Measurements from ENCODE around the gene REPIN1. TPM values are rescaled to one million over a fixed set of nuclear protein-coding genes. Genes with fewer than 3 reads are reported as not detected.
A peak's percentile ranks its signal among the peaks of the same experiment; 100 is the strongest.

Gene REPIN1
- total RNA-seq, 4 donors from 2014 or later: 182 to 414 (median 247) TPM

DNA sequence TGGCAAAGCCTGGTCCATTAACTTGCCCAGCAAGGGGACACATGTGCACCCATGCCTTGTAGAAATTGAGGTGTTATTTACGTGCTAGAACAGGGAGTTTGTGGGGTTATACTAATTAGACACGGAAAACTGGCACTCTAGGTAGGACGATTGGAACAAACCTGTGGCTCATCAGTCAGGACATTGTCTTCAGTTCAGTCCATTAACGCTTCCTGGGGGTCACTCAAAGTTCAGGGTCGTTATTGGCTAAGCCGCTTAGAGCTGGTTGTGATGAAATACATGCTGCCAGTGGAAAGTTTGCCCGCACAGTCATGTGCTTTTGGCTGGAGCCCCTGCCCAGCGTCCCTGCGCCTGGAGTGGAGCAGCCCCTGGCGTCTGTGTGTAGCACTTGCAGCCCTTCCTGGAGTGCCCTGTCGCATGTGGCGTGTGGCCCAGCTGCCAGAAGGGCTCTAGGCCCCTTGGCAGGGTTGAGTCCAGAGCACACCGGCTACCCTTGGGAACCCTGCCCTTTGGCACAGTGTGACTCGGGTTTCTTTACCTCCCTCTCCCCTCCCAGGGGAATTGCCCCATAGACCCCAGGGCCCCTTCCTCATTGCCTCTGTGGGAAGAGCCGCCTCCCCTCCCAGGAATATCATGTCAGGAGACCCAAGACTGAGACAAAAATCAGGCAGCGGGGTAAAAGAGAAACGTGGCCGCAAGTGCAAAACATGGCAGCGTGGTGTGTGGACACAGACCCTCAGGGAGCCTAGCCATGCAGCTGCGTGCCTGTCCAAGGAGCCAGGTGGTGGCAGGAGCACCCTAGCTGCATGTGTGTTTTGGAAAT, 20.3 kb downstream of the REPIN1 start:
- intact Hi-C loops (cut with DNase I; ENCODE audit: low total_unique reads): no loop called here

DNA sequence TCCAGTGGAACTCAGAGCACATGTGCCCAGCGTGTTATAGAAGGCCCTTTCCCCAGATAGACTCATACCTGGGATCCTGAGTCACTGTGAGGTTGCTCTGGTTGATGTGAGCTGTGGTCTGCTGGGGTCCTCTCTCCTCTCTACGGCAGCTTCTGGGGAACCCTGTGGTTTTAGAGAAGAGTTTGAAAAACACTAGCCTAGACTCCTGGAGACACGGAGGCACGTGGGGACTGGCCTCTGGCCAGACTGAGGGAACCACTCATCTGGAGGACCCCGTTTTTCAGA, 20.9 kb downstream of the REPIN1 start:
- peak overlapping the region; percentile 35 to 66 (median 46) for H3K27ac ChIP-seq
- H3K4me3 ChIP-seq: no peak overlapping the region
- peaks cover 15 to 53% (median 39%) of the 10 kb centered on the region in 4 donors for H3K4me1 ChIP-seq
- no peaks in the 10 kb centered on the region for H3K36me3 ChIP-seq
- H3K9me3 ChIP-seq: no peaks in the 10 kb centered on the region
- WGBS, 2 donors (ENCODE audit: low coverage in 1 of 2): 60% methylated on average over 5 of the region's 5 CpGs; no CpG with 5 or more reads in 1 of the 2 donors
- in situ Hi-C loops (cut with MboI; ENCODE audit: low pct_ligation_motif_present in 1 of 4, low pct_unique_long_range_greater_than_20kb in 1 of 4, low sequenced_read_pairs in 3 of 4): no loop called here
- TF ChIP-seq EP300 (IDR thresholded peaks at IDR 0.05; ENCODE audit: low read depth) (no peak), POLR2AphosphoS5 (IDR thresholded peaks at IDR 0.05) (no peak), POLR2A (IDR thresholded peaks at IDR 0.05) (no peak)
- TF ChIP-seq, protein P1, sequence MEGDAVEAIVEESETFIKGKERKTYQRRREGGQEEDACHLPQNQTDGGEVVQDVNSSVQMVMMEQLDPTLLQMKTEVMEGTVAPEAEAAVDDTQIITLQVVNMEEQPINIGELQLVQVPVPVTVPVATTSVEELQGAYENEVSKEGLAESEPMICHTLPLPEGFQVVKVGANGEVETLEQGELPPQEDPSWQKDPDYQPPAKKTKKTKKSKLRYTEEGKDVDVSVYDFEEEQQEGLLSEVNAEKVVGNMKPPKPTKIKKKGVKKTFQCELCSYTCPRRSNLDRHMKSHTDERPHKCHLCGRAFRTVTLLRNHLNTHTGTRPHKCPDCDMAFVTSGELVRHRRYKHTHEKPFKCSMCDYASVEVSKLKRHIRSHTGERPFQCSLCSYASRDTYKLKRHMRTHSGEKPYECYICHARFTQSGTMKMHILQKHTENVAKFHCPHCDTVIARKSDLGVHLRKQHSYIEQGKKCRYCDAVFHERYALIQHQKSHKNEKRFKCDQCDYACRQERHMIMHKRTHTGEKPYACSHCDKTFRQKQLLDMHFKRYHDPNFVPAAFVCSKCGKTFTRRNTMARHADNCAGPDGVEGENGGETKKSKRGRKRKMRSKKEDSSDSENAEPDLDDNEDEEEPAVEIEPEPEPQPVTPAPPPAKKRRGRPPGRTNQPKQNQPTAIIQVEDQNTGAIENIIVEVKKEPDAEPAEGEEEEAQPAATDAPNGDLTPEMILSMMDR (IDR thresholded peaks at IDR 0.05): no peak
- no peak for DNase-seq
- no peaks in the 10 kb centered on the region for H3K27me3 ChIP-seq
- intact Hi-C loops (cut with DNase I; ENCODE audit: low total_unique reads): no loop called here

More for the DNA sequence above, 20.3 kb downstream of the REPIN1 start:
- no peak for TF ChIP-seq EP300 (IDR thresholded peaks at IDR 0.05; ENCODE audit: low read depth)
- no peak for TF ChIP-seq POLR2A (IDR thresholded peaks at IDR 0.05)
- TF ChIP-seq, protein P1 (IDR thresholded peaks at IDR 0.05): peak; percentile 75 to 91 (median 81)
- peak; percentile 30 to 44 (median 41) for TF ChIP-seq POLR2AphosphoS5 (IDR thresholded peaks at IDR 0.05)
- 56% methylated on average over 20 of the region's 20 CpGs; no CpG with 5 or more reads in 1 of the 2 donors for WGBS, 2 donors (ENCODE audit: low coverage in 1 of 2)
- Histone ChIP-seq H3K4me3 (no peak overlapping the region), H3K9me3 (no peaks in the 10 kb centered on the region), H3K4me1 (peaks cover 18 to 53% (median 42%) of the 10 kb centered on the region in 4 donors), H3K27ac (peak overlapping the region; percentile 35 to 66 (median 46)), H3K27me3 (no peaks in the 10 kb centered on the region), H3K36me3 (no peaks in the 10 kb centered on the region)
- peak; percentile 80 for DNase-seq
- in situ Hi-C loops (cut with MboI; ENCODE audit: low pct_ligation_motif_present in 1 of 4, low pct_unique_long_range_greater_than_20kb in 1 of 4, low sequenced_read_pairs in 3 of 4): no loop called here

DNA sequence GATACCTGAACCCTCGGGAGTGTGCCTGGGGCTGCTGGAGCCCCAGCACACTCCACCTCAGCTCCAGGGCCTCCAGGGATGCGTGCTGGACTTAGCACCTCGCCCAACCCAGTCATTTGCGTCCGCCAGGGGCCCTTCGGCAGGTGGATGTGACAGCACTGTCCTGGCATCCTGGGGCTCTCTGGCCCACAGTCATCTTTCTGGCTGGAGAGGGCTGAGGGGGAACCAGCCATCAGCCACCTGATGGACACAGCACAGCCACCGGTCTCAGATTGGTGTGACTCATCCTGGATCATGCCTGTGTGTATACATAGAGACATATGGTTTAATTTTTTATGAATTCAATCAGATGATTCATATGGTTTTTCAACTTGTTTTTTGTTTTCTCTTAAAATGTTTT, 21.6 kb downstream of the REPIN1 start:
- in situ Hi-C loops (cut with MboI; ENCODE audit: low pct_ligation_motif_present in 1 of 4, low pct_unique_long_range_greater_than_20kb in 1 of 4, low sequenced_read_pairs in 3 of 4): no loop called here

DNA sequence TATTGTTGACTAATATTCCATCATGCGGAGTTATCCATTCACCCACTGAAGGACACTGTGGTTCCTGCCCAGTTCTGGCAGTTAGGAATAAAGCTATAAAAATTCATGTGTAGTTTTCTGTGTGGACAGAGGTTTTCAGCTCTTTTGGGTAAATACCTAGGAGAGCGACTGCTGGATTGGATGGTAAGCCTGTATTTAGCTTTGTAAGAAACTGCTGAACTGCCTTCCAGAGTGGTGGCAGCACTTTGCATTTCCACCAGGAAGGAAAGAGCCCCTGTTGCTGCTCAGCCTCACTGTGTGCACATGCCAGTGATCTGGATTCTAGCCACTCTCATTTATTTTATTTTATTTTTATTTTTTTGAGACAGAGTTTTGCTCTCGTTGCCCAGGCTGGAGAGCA, 24.7 kb downstream of the REPIN1 start:
- intact Hi-C loops (cut with DNase I; ENCODE audit: low total_unique reads): no loop called here
- WGBS, 2 donors (ENCODE audit: low coverage in 1 of 2): 48 to 60% methylated on average over 3 of the region's 3 CpGs
- Histone ChIP-seq H3K36me3 (no peaks in the 10 kb centered on the region), H3K4me3 (peak overlapping the region in 2 of 4 donors; percentile 13 to 14), H3K27me3 (no peaks in the 10 kb centered on the region), H3K27ac (peak overlapping the region; percentile 63 to 81 (median 76)), H3K4me1 (peaks cover 4 to 39% (median 23%) of the 10 kb centered on the region in 4 donors), H3K9me3 (no peaks in the 10 kb centered on the region)
- TF ChIP-seq POLR2A (IDR thresholded peaks at IDR 0.05) (peak; percentile 46), POLR2AphosphoS5 (IDR thresholded peaks at IDR 0.05) (no peak), EP300 (IDR thresholded peaks at IDR 0.05; ENCODE audit: low read depth) (no peak)
- TF ChIP-seq, protein P1 (IDR thresholded peaks at IDR 0.05): no peak
- DNase-seq: peak; percentile 56
- in situ Hi-C loops (cut with MboI; ENCODE audit: low pct_ligation_motif_present in 1 of 4, low pct_unique_long_range_greater_than_20kb in 1 of 4, low sequenced_read_pairs in 3 of 4): no loop called here

More for the DNA sequence above, 21.6 kb downstream of the REPIN1 start:
- Histone ChIP-seq H3K4me1 (peaks cover 10 to 51% (median 32%) of the 10 kb centered on the region in 4 donors), H3K36me3 (no peaks in the 10 kb centered on the region), H3K4me3 (no peak overlapping the region), H3K9me3 (no peaks in the 10 kb centered on the region), H3K27ac (no peak overlapping the region), H3K27me3 (no peaks in the 10 kb centered on the region)
- 95% methylated on average over 7 of the region's 7 CpGs; no CpG with 5 or more reads in 1 of the 2 donors for WGBS, 2 donors (ENCODE audit: low coverage in 1 of 2)
- intact Hi-C loops (cut with DNase I; ENCODE audit: low total_unique reads): no loop called here
- DNase-seq: no peak
- no peak for TF ChIP-seq POLR2A (IDR thresholded peaks at IDR 0.05)
- TF ChIP-seq, protein P1 (IDR thresholded peaks at IDR 0.05): no peak
- no peak for TF ChIP-seq POLR2AphosphoS5 (IDR thresholded peaks at IDR 0.05)
- no peak for TF ChIP-seq EP300 (IDR thresholded peaks at IDR 0.05; ENCODE audit: low read depth)
